Astrocyte (in vitro differentiated cells and primary cell): Measurements from ENCODE around the gene ACOX1.

ENCODE experiments used
- EZH2 ChIP-seq: IDR thresholded peaks from 2 replicates; pipeline ENCODE4 v1.6.1; 2012; ENCODE audit warnings: mild to moderate bottlenecking, low read length, inconsistent platforms; ENCODE audit not compliant: insufficient read depth
- TF ChIP-seq, protein P1 (sequence below): IDR thresholded peaks from 2 replicates; pipeline ENCODE4 v1.5.1; 2011; ENCODE audit warnings: low read depth, mild to moderate bottlenecking, inconsistent platforms, low read length, moderate library complexity; ENCODE audit not compliant: insufficient read depth

DNA sequence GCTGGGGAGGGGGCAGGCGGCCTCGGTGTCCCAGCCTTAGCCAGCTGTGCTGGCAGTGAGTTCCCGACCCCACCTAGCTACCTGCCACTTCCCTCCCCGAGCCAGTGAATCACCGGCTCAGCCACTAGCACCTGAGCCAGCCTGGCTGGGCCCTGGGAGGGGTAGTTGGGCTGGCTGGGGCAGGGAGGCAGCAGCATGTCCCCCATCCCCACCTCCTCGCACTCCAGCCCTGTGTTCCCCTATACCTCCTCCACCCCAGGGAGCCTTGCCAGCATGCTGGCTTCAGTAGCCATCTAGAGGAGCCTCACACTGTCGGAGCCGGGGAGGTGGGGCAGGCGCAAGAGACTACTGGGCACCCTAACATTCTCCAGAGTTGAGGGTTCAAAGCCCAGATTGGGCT is 45.4 kb upstream of the ACOX1 start:
- TF ChIP-seq, protein P1, sequence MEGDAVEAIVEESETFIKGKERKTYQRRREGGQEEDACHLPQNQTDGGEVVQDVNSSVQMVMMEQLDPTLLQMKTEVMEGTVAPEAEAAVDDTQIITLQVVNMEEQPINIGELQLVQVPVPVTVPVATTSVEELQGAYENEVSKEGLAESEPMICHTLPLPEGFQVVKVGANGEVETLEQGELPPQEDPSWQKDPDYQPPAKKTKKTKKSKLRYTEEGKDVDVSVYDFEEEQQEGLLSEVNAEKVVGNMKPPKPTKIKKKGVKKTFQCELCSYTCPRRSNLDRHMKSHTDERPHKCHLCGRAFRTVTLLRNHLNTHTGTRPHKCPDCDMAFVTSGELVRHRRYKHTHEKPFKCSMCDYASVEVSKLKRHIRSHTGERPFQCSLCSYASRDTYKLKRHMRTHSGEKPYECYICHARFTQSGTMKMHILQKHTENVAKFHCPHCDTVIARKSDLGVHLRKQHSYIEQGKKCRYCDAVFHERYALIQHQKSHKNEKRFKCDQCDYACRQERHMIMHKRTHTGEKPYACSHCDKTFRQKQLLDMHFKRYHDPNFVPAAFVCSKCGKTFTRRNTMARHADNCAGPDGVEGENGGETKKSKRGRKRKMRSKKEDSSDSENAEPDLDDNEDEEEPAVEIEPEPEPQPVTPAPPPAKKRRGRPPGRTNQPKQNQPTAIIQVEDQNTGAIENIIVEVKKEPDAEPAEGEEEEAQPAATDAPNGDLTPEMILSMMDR: no peak
- no peak for TF ChIP-seq EZH2
